Germinal center (tissue), 1 donor: ENCODE measurements around the gene ABCA1.
"Not testable (repeated sequence)": the region's sequence is repeated elsewhere in the genome, so short reads cannot be mapped to it uniquely, and the experiment has no call there.

ENCODE experiments used
- DNase-seq: peaks from one replicate; pipeline ENCODE4 v3.0.0; 2012; ENCODE audit warnings: mixed read lengths, low spot score

The ABCA1 gene

GRCh38 chr9:104906441-104907277, 21.3 kb downstream of the ABCA1 start:
- DNase-seq, result no peak

- no peak for DNase-seq
Observed at GRCh38 chr9:104905931-104906330, 22.0 kb downstream of the ABCA1 start.

- DNase-seq, result no peak
Observed at GRCh38 chr9:104905153-104905901, 22.6 kb downstream of the ABCA1 start.

- no peak for DNase-seq
Observed at GRCh38 chr9:104903609-104904008, 24.3 kb downstream of the ABCA1 start.

- no peak for DNase-seq
Observed at GRCh38 chr9:104900871-104901270, 27.1 kb downstream of the ABCA1 start.

- no peak for DNase-seq
Observed at GRCh38 chr9:104900324-104900723, 27.6 kb downstream of the ABCA1 start.

- no peak for DNase-seq
Observed at GRCh38 chr9:104899759-104900247, 28.2 kb downstream of the ABCA1 start.

GRCh38 chr9:104898376-104898775, 29.6 kb downstream of the ABCA1 start:
- DNase-seq, result not testable (repeated sequence)

GRCh38 chr9:104896131-104896530, 31.8 kb downstream of the ABCA1 start:
- no peak for DNase-seq

GRCh38 chr9:104895572-104895971, 32.4 kb downstream of the ABCA1 start:
- DNase-seq, result no peak

- DNase-seq, result no peak
Observed at GRCh38 chr9:104892701-104893100, 35.3 kb downstream of the ABCA1 start.

GRCh38 chr9:104890433-104890770, 37.6 kb downstream of the ABCA1 start:
- no peak for DNase-seq

- DNase-seq, result no peak
Observed at GRCh38 chr9:104885818-104886709, 41.9 kb downstream of the ABCA1 start.

GRCh38 chr9:104883169-104883568, 44.8 kb downstream of the ABCA1 start:
- DNase-seq, result no peak

- no peak for DNase-seq
Observed at GRCh38 chr9:104882566-104882965, 45.4 kb downstream of the ABCA1 start.

GRCh38 chr9:104882086-104882485, 45.9 kb downstream of the ABCA1 start:
- DNase-seq, result no peak

- DNase-seq, result no peak
Observed at GRCh38 chr9:104879555-104880309, 48.2 kb downstream of the ABCA1 start.

- no peak for DNase-seq
Observed at GRCh38 chr9:104876587-104876986, 51.4 kb downstream of the ABCA1 start.

GRCh38 chr9:104875897-104876296, 52.1 kb downstream of the ABCA1 start:
- no peak for DNase-seq

- no peak for DNase-seq
Observed at GRCh38 chr9:104875320-104875719, 52.6 kb downstream of the ABCA1 start.

- no peak for DNase-seq
Observed at GRCh38 chr9:104873489-104873850, 54.5 kb downstream of the ABCA1 start.
